ENCODE measurements around the gene WFDC10B.
"Not testable (repeated sequence)": the region's sequence is repeated elsewhere in the genome, so short reads cannot be mapped to it uniquely, and the experiment has no call there.

Gene WFDC10B

DNA sequence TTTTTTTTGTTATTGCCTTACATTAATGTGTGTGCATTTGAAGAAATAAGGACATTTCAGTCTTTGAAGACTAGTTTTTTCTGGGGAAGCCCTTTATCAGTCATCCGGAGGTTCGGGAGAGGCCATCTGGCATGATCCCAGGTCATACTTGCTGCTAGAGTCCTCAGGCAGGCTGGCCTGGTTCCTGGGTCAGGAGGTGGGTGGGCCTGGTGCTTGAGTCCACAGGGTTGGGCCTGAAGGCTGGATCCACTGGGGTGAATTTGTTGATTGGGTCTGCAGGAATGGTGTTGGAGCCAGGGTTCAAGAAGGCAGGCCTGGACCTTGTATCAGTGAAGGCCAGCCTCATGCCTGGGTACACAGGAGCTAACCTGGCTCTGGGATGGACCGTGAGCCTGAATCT, 57.9 kb downstream of the WFDC10B start:
- DNase-seq: no peak

GRCh38 chr20:45645869-45646268, 59.0 kb downstream of the WFDC10B start:
- DNase-seq: not testable (repeated sequence)

- not testable (repeated sequence) for DNase-seq
Observed at GRCh38 chr20:45641076-45641475, 63.7 kb downstream of the WFDC10B start.

DNA sequence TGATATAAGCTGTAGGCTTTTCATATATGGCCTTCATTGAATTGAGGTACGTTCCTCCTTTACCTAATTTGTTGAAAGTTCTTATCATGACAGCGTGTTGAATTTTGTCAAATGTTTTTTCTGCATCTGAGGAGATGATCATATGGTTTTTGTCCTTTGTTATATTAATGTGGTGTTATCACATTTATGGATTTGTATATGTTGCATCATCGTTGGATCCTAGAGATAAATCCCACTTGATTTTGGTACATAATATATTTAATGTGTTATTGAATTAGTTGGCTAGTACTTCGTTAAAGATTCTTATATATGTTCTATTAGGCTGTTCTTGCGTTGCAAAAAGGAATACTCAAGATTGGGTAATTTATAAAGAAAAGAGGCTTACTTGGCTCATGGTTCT, 65.1 kb downstream of the WFDC10B start:
- DNase-seq: no peak

DNA sequence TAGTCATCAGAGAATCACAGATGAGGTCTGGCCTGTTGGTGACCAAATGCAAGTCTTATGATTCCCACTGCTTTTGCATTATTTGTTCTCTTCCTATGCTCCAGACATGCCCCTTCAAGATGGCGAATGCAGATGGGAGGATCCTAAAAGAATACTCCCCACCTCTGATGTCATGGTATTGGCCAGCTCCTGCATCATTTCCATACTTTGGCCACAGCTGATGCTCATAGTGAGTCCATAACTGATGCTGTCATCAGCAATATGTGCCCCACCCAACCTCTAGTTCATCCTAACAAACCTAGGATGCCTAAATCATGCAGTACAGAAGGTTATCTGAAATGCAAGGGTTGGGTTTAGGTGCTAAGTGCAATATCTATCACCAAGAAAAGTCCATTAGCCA, 68.3 kb downstream of the WFDC10B start:
- DNase-seq: no peak
